ENCODE measurements around the gene NATD1. TPM values are rescaled to one million over a fixed set of nuclear protein-coding genes. Genes with fewer than 3 reads are reported as not detected.

Gene NATD1
- total RNA-seq, 1 donor from 2014 or later = 15.7 TPM

DNA sequence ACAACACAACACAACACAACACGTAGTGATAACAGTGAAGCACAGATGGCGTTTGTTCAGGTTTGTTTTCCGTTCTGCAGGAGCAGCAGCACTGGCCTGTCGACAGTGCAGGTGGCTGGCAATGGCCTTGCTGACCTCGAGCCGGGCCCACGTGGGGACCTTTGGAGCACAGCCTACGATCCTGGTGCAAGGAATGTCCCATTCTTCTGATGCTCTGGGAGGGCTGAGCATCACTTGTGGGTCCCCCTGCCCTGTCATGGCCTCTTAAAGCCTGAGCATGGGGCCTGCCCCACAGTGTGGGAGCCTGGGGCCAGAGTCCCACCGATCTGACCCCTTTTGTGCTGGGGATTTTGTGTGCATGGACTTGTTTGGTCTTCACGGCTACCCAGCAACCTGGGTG lies 38.1 kb upstream of the NATD1 start:
- H3K9me3 ChIP-seq = no peaks in the 10 kb centered on the region
- DNase-seq (no peak), ATAC-seq (no peak)
- peaks cover 15% of the 10 kb centered on the region for H3K36me3 ChIP-seq
- H3K4me1 ChIP-seq = peaks cover 47% of the 10 kb centered on the region
- no peak overlapping the region for H3K27ac ChIP-seq
- intact Hi-C loops (cut with DNase I) = no loop called here
- H3K27me3 ChIP-seq (ENCODE audit: low read depth) = no peaks in the 10 kb centered on the region
- H3K4me3 ChIP-seq = no peak overlapping the region
- TF ChIP-seq CTCF (IDR thresholded peaks at IDR 0.05) = no peak

DNA sequence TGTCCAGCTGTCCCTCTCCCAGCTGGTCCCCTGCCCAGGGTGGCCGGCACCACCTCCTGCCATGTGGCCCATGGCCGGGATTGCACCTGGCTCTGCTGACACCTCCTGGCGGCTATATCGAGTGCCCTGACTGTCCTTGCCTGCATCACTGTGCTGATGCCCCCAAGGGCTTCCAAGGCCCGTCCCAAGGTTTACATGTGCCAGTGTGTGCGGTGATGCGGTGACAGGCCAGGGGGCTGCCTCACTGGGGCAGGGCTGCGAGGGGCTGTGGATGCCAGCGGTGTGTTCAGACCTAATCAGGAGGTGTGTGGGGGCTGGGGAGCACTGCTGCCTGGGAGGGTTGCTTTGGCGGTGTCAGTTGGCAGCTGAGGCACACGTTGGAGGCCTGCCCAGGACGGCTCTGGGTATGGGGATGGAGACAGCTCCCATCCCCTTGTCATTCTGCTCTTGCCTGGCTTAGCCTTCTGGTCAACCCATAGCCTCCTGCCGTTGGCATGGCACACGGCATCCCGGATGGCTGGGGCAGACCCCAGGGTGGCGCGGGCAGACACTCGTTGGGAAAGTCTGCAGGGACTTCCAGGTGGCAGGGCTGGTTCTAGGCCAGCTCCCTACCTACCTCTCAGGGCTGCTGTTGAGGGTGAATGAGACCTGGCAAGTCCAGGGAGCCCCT lies 36.8 kb upstream of the NATD1 start:
- no peak for ATAC-seq
- H3K4me3 ChIP-seq = no peak overlapping the region
- no peaks in the 10 kb centered on the region for H3K27me3 ChIP-seq (ENCODE audit: low read depth)
- no peaks in the 10 kb centered on the region for H3K9me3 ChIP-seq
- DNase-seq = no peak
- peaks cover 43% of the 10 kb centered on the region for H3K4me1 ChIP-seq
- peaks cover 15% of the 10 kb centered on the region for H3K36me3 ChIP-seq
- H3K27ac ChIP-seq = peak overlapping the region; percentile 95
- intact Hi-C loops (cut with DNase I) = no loop called here
- TF ChIP-seq CTCF (IDR thresholded peaks at IDR 0.05) = no peak

GRCh38 chr17:21289175-21289901 lies 36.1 kb upstream of the NATD1 start:
- H3K4me1 ChIP-seq = peaks cover 36% of the 10 kb centered on the region
- H3K27ac ChIP-seq = peak overlapping the region; percentile 95
- DNase-seq = no peak
- intact Hi-C loops (cut with DNase I) = no loop called here
- no peaks in the 10 kb centered on the region for H3K27me3 ChIP-seq (ENCODE audit: low read depth)
- TF ChIP-seq CTCF (IDR thresholded peaks at IDR 0.05) = no peak
- H3K9me3 ChIP-seq = no peaks in the 10 kb centered on the region
- H3K36me3 ChIP-seq = peaks cover 15% of the 10 kb centered on the region
- no peak for ATAC-seq
- peak overlapping the region; percentile 96 for H3K4me3 ChIP-seq

DNA sequence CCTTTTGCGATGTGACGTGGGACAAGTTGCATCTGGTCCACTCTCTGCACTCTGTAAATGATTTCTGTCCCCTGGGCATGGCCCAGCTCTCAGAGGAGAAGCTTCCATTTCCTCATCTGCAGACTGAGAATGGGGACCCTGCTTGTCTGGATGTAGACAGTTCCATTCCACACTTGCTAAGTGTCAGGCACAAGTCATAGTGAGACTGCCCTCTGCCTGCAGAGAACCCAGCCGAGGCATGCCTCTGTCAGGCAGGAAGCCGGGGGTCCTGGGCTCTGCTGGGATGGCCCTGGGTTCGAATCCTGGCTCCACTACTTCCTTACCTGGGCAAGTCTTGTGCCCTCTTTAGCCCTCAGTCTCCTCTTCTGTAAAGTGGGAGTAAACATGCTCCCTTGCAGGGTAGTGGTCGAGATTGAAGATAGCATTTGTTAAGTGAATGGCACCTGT lies 35.4 kb upstream of the NATD1 start:
- Histone ChIP-seq H3K4me1 (peaks cover 41% of the 10 kb centered on the region), H3K9me3 (no peaks in the 10 kb centered on the region), H3K36me3 (peaks cover 12% of the 10 kb centered on the region), H3K4me3 (peak overlapping the region; percentile 96), H3K27me3 (ENCODE audit: low read depth) (no peaks in the 10 kb centered on the region), H3K27ac (peak overlapping the region; percentile 95)
- no peak for TF ChIP-seq CTCF (IDR thresholded peaks at IDR 0.05)
- intact Hi-C loops (cut with DNase I) = no loop called here
- ATAC-seq = no peak
- no peak for DNase-seq

DNA sequence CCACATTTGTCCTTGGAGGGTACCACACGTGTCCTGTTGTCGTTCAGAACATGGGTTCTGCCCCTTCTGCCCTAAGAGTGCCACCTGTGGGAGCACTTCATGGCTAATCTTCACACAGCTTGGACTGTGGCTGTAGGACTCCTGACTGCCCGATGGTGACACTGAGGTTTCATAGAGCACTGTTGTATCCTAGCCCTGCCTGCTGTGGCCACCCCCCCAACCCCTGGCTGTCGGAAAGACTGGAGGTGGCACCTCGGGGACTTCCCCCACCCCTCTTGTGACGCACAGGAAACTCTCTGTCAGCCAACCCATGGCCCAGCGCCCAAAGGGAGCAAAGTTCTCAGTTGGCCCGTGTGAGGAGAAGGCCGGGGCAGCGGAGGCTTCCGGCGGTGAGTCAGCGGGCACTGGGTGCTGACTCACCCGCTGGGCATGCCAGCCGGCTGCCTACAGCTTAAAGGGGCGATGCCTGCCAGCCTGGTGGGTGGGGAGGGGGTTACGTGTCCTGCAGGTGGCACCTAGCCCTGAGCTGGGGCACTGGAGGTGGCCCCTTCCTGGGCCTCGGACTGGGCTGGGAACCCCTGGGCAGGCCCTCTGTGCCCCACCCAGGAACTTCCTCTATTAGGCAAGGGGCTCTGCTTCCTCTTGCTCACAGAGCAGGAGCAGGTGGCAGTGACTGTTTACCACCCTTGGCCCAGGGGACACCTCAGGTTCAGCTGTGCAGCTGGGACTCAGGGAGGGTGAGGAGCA lies 34.7 kb upstream of the NATD1 start:
- intact Hi-C loops (cut with DNase I) = no loop called here

More for the DNA sequence above, 34.7 kb upstream of the NATD1 start:
- Histone ChIP-seq H3K36me3 (peaks cover 12% of the 10 kb centered on the region), H3K9me3 (no peaks in the 10 kb centered on the region), H3K27me3 (ENCODE audit: low read depth) (no peaks in the 10 kb centered on the region), H3K4me3 (peak overlapping the region; percentile 96), H3K27ac (peak overlapping the region; percentile 95), H3K4me1 (peaks cover 45% of the 10 kb centered on the region)
- ATAC-seq = peak; percentile 77 to 82
- peak; percentile 98 for DNase-seq
- no peak for TF ChIP-seq CTCF (IDR thresholded peaks at IDR 0.05)

All from lower lobe of right lung (tissue), 2 donors.